Nephron (organoid): Measurements from ENCODE around the gene AFAP1.

ENCODE experiments used
- H3K27ac Mint-ChIP-seq, 3 experiments: 2 replicates each; pipeline ENCODE4 v1.8.0; 2020; ENCODE audit warnings: mixed read lengths in 3 of 3, mild to moderate bottlenecking in 2 of 3, moderate library complexity in 1 of 3
- H3K27me3 Mint-ChIP-seq: 2 replicates; pipeline ENCODE4 v1.8.0; 2021; ENCODE audit warnings: low read depth, mild to moderate bottlenecking, moderate library complexity, mixed read lengths
- H3K36me3 Mint-ChIP-seq: 2 replicates; pipeline ENCODE4 v1.8.0; 2020; ENCODE audit warnings: low read depth, mixed read lengths
- H3K4me1 Mint-ChIP-seq: 2 replicates; pipeline ENCODE4 v1.8.0; 2020; ENCODE audit warnings: mixed read lengths
- H3K4me3 Mint-ChIP-seq, 3 experiments: 2 replicates each; pipeline ENCODE4 v1.8.0; 2020; ENCODE audit warnings: mild to moderate bottlenecking in 3 of 3, mixed read lengths in 3 of 3, moderate library complexity in 2 of 3
- H3K9me3 Mint-ChIP-seq: 2 replicates; pipeline ENCODE4 v1.8.0; 2020; ENCODE audit warnings: mixed read lengths
- TF ChIP-seq, protein P1 (sequence below), 3 experiments: fragments of 200-600 bp; sonication (generic); IDR thresholded peaks; one replicate each; pipeline ENCODE4 v1.5.0; 2021; ENCODE audit warnings: antibody characterized with exemption in 3 of 3; ENCODE audit not compliant: unreplicated experiment in 3 of 3

The AFAP1 gene

DNA sequence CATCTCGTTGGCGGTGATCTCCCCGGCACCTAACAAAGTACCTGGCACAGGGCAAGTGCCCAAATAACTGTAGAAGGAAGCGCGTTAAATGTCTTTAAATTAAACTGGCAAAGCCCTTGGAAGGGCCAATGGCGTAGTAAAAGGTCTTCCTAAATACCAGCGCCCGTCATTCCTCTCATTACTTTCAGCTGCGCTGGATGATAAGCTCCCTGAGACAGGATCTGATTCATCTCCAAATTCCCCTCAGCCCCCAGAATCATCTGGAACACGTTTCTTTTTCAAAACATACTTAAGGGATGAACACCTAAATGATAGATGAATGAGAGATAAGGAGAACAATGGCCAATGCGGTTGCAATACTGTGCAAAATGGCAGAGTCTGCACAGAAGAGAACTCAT, 95.1 kb downstream of the AFAP1 start:
- Mint-ChIP-seq H3K27me3 (no peaks in the 10 kb centered on the region), H3K9me3 (no peaks in the 10 kb centered on the region), H3K4me3 (no peak overlapping the region), H3K36me3 (peaks cover 66% of the 10 kb centered on the region), H3K27ac (peak overlapping the region in 2 of 3 experiments; percentile 93 to 96), H3K4me1 (peaks cover 74% of the 10 kb centered on the region)
- TF ChIP-seq, protein P1, sequence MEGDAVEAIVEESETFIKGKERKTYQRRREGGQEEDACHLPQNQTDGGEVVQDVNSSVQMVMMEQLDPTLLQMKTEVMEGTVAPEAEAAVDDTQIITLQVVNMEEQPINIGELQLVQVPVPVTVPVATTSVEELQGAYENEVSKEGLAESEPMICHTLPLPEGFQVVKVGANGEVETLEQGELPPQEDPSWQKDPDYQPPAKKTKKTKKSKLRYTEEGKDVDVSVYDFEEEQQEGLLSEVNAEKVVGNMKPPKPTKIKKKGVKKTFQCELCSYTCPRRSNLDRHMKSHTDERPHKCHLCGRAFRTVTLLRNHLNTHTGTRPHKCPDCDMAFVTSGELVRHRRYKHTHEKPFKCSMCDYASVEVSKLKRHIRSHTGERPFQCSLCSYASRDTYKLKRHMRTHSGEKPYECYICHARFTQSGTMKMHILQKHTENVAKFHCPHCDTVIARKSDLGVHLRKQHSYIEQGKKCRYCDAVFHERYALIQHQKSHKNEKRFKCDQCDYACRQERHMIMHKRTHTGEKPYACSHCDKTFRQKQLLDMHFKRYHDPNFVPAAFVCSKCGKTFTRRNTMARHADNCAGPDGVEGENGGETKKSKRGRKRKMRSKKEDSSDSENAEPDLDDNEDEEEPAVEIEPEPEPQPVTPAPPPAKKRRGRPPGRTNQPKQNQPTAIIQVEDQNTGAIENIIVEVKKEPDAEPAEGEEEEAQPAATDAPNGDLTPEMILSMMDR (IDR thresholded peaks at IDR 0.05; ENCODE audit: unreplicated experiment in 3 of 3): peak in 1 of 3 experiments; percentile 1

DNA sequence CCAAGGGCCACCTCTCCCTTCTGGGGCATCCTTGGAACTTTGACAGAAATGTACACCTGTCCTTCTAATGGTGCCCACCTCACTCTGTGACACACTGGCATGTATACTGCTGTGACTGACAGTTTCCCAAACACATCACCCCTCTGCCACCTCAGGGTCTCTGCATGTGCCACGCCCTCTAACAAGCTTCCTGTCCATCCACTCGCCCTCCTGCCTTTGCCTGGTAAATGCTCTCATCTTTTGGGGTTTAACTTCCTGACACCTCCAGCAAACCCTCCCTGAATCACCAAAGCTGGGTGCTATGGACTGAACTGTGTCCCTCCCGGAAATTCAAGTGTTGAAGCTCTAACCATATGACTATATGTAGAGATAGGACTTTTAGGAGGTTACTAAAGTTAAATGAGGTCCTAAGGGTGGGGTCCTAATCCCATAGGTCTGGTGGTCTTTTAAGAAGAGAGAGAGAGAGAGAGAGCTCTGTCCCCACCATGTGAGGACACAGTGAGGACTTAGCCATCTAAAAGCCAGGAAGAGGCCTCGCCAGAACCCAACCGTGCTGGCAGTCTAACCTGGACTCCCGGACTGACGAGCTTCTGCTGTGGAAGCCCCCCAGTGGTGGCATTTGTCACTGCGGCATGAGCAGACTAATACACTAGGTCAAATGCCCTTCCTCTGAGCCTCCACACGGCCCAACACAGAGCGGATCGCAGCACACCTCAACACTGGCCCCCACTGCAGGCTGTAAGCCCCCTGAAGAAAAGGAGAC, 95.6 kb downstream of the AFAP1 start:
- H3K4me3 Mint-ChIP-seq: no peak overlapping the region
- peaks cover 63% of the 10 kb centered on the region for H3K36me3 Mint-ChIP-seq
- H3K4me1 Mint-ChIP-seq: peaks cover 68% of the 10 kb centered on the region
- peak overlapping the region in 2 of 3 experiments; percentile 93 to 96 for H3K27ac Mint-ChIP-seq
- H3K9me3 Mint-ChIP-seq: no peaks in the 10 kb centered on the region
- TF ChIP-seq, protein P1 (IDR thresholded peaks at IDR 0.05; ENCODE audit: unreplicated experiment in 3 of 3): peak; percentile 56 to 60 (median 59)
- no peaks in the 10 kb centered on the region for H3K27me3 Mint-ChIP-seq

DNA sequence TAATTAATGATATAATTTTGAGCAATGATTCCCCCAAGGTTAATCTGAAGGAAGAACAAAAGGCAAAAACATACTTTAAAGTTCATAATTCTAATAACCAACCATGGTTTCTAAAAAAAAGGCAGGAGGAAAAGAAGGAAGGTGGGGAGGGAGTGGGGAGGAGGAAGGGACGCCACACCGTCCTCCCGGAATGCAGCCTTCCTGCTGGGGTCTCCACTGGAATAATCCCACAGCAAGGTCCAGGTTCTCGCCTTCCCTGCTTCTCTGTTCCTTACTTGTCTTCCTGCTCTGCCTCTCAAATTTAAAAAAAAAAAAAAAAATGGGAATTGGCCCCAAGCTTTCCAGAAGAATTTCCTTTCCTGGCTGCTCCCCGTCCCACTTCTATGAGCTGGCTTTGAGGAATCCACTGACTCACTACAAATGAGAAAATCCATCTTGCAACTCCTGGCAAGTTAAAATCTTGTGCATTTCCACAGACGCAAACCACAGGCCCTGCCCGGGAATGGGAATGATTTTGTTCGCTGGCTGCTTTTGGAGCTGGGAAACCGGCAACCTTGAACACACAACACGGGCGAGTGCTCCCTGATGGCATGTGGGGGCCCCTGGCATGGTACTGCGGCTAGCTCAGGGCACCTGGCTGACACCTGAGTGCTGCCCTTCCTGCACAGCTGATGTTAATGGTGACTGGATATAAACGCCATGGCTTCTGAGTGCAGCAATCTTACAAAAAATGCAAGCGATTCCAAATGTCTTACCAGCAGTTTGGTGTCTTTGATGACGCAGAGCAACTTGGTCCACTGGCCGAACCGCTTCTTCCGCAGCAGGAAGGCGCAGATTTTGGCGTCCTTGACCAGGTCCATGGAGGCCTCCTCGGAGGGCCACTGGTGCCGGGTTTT, 97.0 kb downstream of the AFAP1 start:
- Mint-ChIP-seq H3K4me1 (peaks cover 62% of the 10 kb centered on the region), H3K4me3 (peak overlapping the region in 1 of 3 experiments; percentile 13), H3K27ac (peak overlapping the region; percentile 65 to 96 (median 93)), H3K36me3 (peaks cover 62% of the 10 kb centered on the region), H3K27me3 (no peaks in the 10 kb centered on the region), H3K9me3 (no peaks in the 10 kb centered on the region)
- TF ChIP-seq, protein P1 (IDR thresholded peaks at IDR 0.05; ENCODE audit: unreplicated experiment in 3 of 3): no peak

DNA sequence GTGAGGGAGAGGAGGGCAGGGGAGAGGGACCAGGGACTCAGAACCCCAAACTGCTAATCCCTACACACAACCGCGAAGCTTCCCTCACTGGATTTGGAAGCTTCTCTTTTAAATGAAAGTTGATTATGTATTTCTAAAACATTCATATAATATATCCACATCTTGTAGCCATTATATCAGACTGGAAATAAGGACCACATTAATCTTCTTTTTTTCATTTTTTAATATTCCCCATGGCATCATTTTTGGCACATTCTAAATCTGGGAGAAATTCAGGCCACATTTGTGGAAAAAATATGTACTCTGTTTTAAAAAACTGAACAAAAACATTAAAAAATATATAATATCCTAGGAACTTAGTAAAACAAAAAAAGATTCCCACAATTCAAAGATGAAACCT, 97.8 kb downstream of the AFAP1 start:
- TF ChIP-seq, protein P1 (IDR thresholded peaks at IDR 0.05; ENCODE audit: unreplicated experiment in 3 of 3): no peak

DNA sequence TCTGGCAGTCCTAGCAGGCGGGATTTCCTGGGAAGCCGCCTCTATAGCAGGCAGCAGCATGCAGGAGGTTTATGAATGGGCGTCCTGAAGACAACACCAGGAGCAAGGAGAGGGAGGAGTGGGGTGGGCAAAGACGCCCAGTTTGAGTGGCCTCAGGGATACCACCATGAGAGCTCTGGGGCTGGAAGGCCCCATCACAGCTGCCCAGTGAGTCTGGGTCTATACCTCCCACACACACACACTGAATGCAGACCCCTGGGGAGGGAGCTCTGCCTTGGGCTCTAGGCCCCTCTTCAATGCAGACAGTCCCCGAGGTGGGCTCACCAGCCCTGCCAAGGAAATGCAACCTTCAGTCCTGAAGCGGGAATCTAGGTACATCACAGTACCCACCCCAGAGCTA, 98.6 kb downstream of the AFAP1 start:
- H3K36me3 Mint-ChIP-seq: peaks cover 70% of the 10 kb centered on the region
- H3K9me3 Mint-ChIP-seq: no peaks in the 10 kb centered on the region
- H3K4me1 Mint-ChIP-seq: peaks cover 58% of the 10 kb centered on the region
- no peaks in the 10 kb centered on the region for H3K27me3 Mint-ChIP-seq
- no peak overlapping the region for H3K4me3 Mint-ChIP-seq
- TF ChIP-seq, protein P1 (IDR thresholded peaks at IDR 0.05; ENCODE audit: unreplicated experiment in 3 of 3): no peak
- H3K27ac Mint-ChIP-seq: peak overlapping the region in 2 of 3 experiments; percentile 74 to 96

More for the DNA sequence above, 97.8 kb downstream of the AFAP1 start:
- no peaks in the 10 kb centered on the region for H3K27me3 Mint-ChIP-seq
- peaks cover 65% of the 10 kb centered on the region for H3K4me1 Mint-ChIP-seq
- peak overlapping the region in 2 of 3 experiments; percentile 66 to 96 for H3K27ac Mint-ChIP-seq
- no peaks in the 10 kb centered on the region for H3K9me3 Mint-ChIP-seq
- H3K4me3 Mint-ChIP-seq: no peak overlapping the region
- H3K36me3 Mint-ChIP-seq: peaks cover 65% of the 10 kb centered on the region
